ENCODE measurements around the gene SORCS2.

The SORCS2 gene

DNA sequence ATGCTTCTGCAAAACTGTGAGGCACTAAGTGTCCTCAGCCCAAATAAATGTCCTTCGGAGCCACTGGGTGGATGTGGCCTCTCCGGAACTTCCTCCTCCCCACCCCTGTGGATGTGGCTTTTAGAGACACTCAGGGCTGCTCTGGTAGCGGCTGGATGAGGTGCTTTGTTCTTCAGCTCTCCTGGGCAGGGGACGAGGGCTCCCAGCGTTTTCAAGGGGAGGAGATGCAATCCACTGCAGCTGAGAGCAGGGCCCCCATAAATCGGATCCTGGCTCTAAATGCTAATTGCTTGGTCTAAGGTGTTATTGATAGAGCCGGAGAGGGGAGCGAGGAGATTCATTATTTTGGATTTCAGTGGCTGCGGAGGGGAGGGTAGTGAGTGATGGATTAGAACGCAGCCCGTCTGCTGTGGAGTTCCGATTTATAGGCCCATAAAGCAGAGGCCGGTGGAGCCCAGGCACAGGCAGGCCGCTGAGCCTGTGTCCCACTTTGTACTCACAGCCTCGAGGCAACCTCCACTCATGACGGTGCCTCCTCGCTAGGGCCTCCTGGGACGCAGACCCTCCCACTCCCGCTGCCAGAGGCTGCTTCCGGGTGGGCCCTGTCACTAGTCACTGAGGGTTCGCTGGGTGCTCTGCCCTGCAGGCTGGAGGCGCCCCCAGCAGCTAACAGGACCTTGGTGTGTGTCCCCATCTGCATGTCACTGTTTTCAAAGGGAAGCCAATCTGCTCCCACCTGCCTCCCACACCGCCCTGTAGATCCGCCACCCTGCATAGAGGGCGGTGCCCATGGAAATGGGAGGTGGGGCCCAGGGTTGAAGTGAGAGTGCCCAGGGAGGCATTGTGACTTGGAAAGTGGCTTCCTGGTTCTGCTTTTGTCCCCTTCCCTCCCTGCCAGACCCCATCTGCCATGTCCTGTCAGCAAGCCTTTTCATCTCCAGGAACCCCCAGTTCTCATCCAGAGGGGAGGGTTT lies 377.8 kb downstream of the SORCS2 start:
- DNase-seq (ENCODE audit: extremely low spot score), result no peak
- POLR2A ChIA-PET, result no interaction called here
- TF ChIP-seq ZNF384 (IDR thresholded peaks at IDR 0.05) (no peak), NFRKB (IDR thresholded peaks at IDR 0.05) (no peak)
- CTCF ChIA-PET, result no interaction called here

DNA sequence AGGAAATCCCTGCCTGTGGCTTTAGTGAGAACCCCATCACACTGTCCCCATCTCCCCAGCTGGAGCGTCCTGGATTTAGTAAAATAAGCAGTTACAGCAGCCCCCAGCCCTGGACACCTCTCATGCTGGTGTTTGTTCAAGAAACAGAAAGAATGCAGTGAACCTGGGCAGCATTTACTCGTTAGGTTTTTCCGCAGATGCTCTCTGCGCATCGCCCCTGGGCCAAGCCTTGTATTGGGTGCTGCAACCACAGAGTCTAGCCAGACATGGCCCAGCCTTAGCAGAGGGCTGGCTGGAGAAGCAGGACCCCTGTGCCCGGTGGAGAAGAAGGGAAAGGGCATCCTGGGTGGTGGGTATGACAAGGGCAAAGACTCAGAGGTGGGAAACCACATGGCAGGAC lies 378.7 kb downstream of the SORCS2 start:
- TF ChIP-seq SP1 (IDR thresholded peaks at IDR 0.05), result no peak
- no peak for TF ChIP-seq ELF4 (IDR thresholded peaks at IDR 0.05)
- no peak for TF ChIP-seq ARNT (IDR thresholded peaks at IDR 0.05)
- no peak for TF ChIP-seq CTBP1 (IDR thresholded peaks at IDR 0.05; ENCODE audit: borderline replicate concordance)
- TF ChIP-seq FOXK2 (IDR thresholded peaks at IDR 0.05), result no peak
- TF ChIP-seq, protein P1, sequence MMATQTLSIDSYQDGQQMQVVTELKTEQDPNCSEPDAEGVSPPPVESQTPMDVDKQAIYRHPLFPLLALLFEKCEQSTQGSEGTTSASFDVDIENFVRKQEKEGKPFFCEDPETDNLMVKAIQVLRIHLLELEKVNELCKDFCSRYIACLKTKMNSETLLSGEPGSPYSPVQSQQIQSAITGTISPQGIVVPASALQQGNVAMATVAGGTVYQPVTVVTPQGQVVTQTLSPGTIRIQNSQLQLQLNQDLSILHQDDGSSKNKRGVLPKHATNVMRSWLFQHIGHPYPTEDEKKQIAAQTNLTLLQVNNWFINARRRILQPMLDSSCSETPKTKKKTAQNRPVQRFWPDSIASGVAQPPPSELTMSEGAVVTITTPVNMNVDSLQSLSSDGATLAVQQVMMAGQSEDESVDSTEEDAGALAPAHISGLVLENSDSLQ (IDR thresholded peaks at IDR 0.05), result no peak
- no peak for TF ChIP-seq ZNF384 (IDR thresholded peaks at IDR 0.05)
- TF ChIP-seq SUZ12 (IDR thresholded peaks at IDR 0.05), result no peak
- TF ChIP-seq LEF1 (IDR thresholded peaks at IDR 0.05; ENCODE audit: borderline replicate concordance), result no peak
- no peak for TF ChIP-seq NFRKB (IDR thresholded peaks at IDR 0.05)
- no peak for TF ChIP-seq FOXM1 (IDR thresholded peaks at IDR 0.05; ENCODE audit: borderline replicate concordance)
- no peak for TF ChIP-seq FOXA1 (IDR thresholded peaks at IDR 0.05)
- no peak for TF ChIP-seq TARDBP (IDR thresholded peaks at IDR 0.05)
- TF ChIP-seq HDGF (IDR thresholded peaks at IDR 0.05; ENCODE audit: borderline replicate concordance), result no peak
- TF ChIP-seq L3MBTL2 (conservative IDR thresholded peaks at IDR 0.05), result no peak
- TF ChIP-seq BHLHE40 (IDR thresholded peaks at IDR 0.05; ENCODE audit: borderline replicate concordance), result no peak
- no peak for DNase-seq (ENCODE audit: extremely low spot score)
- ChIA-PET CTCF (no interaction called here), POLR2A (no interaction called here)

DNA sequence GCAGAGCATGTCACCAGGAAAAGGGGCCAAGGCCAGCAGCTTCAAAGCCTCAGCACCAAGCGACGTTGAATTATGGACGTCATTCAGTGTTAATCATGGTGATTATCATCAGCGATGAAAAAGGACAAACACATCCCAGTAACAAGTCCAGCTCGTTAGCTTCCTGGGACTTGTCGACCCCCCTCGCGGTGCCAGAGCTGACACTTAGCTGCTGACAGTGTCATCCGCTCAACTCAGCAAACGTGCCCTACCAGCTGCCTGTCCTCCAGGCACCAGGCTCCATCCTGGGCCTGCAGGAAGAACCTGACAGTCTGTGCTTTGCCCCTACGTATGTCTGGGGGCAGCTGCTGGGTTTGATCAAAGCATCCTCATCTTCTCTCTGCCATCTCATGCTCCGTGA lies 379.4 kb downstream of the SORCS2 start:
- no peak for TF ChIP-seq L3MBTL2 (conservative IDR thresholded peaks at IDR 0.05)
- no peak for TF ChIP-seq FOXA1 (IDR thresholded peaks at IDR 0.05)
- TF ChIP-seq, protein P1 (IDR thresholded peaks at IDR 0.05), result no peak
- TF ChIP-seq BHLHE40 (IDR thresholded peaks at IDR 0.05; ENCODE audit: borderline replicate concordance), result no peak
- no peak for TF ChIP-seq SUZ12 (IDR thresholded peaks at IDR 0.05)
- no peak for TF ChIP-seq HDGF (IDR thresholded peaks at IDR 0.05; ENCODE audit: borderline replicate concordance)
- TF ChIP-seq CTBP1 (IDR thresholded peaks at IDR 0.05; ENCODE audit: borderline replicate concordance), result no peak
- TF ChIP-seq FOXM1 (IDR thresholded peaks at IDR 0.05; ENCODE audit: borderline replicate concordance), result no peak
- TF ChIP-seq LEF1 (IDR thresholded peaks at IDR 0.05; ENCODE audit: borderline replicate concordance), result no peak
- no peak for TF ChIP-seq ARNT (IDR thresholded peaks at IDR 0.05)
- DNase-seq (ENCODE audit: extremely low spot score), result no peak
- CTCF ChIA-PET, result no interaction called here
- POLR2A ChIA-PET, result no interaction called here

DNA sequence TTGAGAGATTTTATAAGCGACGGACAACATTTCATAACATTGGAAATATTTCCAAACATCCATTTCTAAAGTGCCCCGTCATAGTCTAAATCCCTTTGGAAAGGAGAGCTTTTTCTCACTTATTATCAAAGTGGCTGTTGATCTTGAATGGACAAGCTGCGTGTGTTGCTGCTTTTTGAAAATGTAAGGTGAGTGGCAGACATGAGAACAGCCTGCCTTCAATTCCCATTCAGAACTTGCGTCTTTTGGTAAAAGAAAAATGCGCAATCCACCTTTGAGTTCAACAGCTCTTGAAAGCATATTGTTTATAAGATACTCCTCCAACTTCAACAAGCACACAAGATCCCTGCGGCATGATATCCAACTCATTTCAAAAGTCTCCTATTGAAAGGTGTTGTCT lies 380.6 kb downstream of the SORCS2 start:
- DNase-seq (ENCODE audit: extremely low spot score), result no peak
- ChIA-PET CTCF (no interaction called here), POLR2A (no interaction called here)
- TF ChIP-seq L3MBTL2 (conservative IDR thresholded peaks at IDR 0.05) (no peak), NFRKB (IDR thresholded peaks at IDR 0.05) (no peak), BHLHE40 (IDR thresholded peaks at IDR 0.05; ENCODE audit: borderline replicate concordance) (no peak), HDGF (IDR thresholded peaks at IDR 0.05; ENCODE audit: borderline replicate concordance) (no peak)

DNA sequence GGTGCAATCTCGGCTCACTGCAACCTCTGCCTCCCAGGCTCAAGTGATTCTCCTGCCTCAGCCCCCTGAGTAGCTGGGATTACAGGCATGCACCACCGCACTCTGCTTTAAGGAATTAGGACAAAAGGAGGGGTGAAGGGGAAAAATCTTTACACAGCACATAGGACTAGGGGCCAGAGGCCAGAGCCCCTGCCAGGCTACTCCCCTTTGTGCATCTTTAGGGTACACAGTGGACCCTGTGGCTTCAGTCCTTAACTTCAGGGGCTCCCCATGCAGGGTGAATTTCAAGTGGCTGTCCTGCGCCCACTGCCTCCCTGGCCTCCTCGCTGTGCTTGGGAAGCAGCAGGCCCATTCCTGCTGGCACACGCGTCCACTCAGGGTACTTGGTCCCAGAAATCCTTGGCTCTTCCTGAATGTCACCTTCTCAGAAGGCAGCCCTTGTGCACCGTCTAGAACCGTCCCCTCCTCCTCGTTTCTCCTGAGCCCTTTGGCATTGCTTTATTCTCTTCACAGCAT lies 381.3 kb downstream of the SORCS2 start:
- POLR2A ChIA-PET, result no interaction called here
- CTCF ChIA-PET, result interaction anchor here (0.6 kb wide), 1 partner anchor 55 kb away, joined by 5 read pairs; no protein-coding TSS in a partner anchor
- no peak for DNase-seq (ENCODE audit: extremely low spot score)
- TF ChIP-seq ARNT (IDR thresholded peaks at IDR 0.05) (no peak), HDGF (IDR thresholded peaks at IDR 0.05; ENCODE audit: borderline replicate concordance) (no peak), TARDBP (IDR thresholded peaks at IDR 0.05) (no peak), ZNF384 (IDR thresholded peaks at IDR 0.05) (no peak), FOXM1 (IDR thresholded peaks at IDR 0.05; ENCODE audit: borderline replicate concordance) (no peak), BHLHE40 (IDR thresholded peaks at IDR 0.05; ENCODE audit: borderline replicate concordance) (no peak), SUZ12 (IDR thresholded peaks at IDR 0.05) (no peak), LEF1 (IDR thresholded peaks at IDR 0.05; ENCODE audit: borderline replicate concordance) (no peak), FOXA1 (IDR thresholded peaks at IDR 0.05) (no peak), CTBP1 (IDR thresholded peaks at IDR 0.05; ENCODE audit: borderline replicate concordance) (no peak), FOXK2 (IDR thresholded peaks at IDR 0.05) (no peak), ELF4 (IDR thresholded peaks at IDR 0.05) (no peak), NFRKB (IDR thresholded peaks at IDR 0.05) (no peak), SP1 (IDR thresholded peaks at IDR 0.05) (no peak), L3MBTL2 (conservative IDR thresholded peaks at IDR 0.05) (no peak)
- TF ChIP-seq, protein P1 (IDR thresholded peaks at IDR 0.05), result no peak
